HG02610 (cell line): Measurements from ENCODE around the gene ACP6.
"Not testable (repeated sequence)": the region's sequence is repeated elsewhere in the genome, so short reads cannot be mapped to it uniquely, and the experiment has no call there.

ENCODE experiments used
- ATAC-seq: cut with Tn5 transposase; IDR thresholded peaks from one replicate; pipeline ENCODE4 v1.9.1; 2021; ENCODE audit warnings: mild to moderate bottlenecking, moderate library complexity; ENCODE audit not compliant: unreplicated experiment

The ACP6 gene

GRCh38 chr1:147624011-147624410 is 46.3 kb downstream of the ACP6 start:
- no peak for ATAC-seq

- no peak for ATAC-seq
Measured at GRCh38 chr1:147622731-147623130, 47.6 kb downstream of the ACP6 start.

GRCh38 chr1:147620543-147620942 is 49.8 kb downstream of the ACP6 start:
- no peak for ATAC-seq

- ATAC-seq: no peak
Measured at GRCh38 chr1:147619741-147620140, 50.6 kb downstream of the ACP6 start.

- no peak for ATAC-seq
Measured at GRCh38 chr1:147618771-147619170, 51.6 kb downstream of the ACP6 start.

GRCh38 chr1:147618077-147618569 is 52.2 kb downstream of the ACP6 start:
- ATAC-seq: no peak

- not testable (repeated sequence) for ATAC-seq
Measured at GRCh38 chr1:147614966-147615365, 55.4 kb downstream of the ACP6 start.

GRCh38 chr1:147613506-147613905 is 56.8 kb downstream of the ACP6 start:
- ATAC-seq: no peak

- ATAC-seq: no peak
Measured at GRCh38 chr1:147612366-147612765, 58.0 kb downstream of the ACP6 start.

GRCh38 chr1:147611586-147611985 is 58.7 kb downstream of the ACP6 start:
- no peak for ATAC-seq

- ATAC-seq: peak; percentile 67
Measured at GRCh38 chr1:147611021-147611426, 59.3 kb downstream of the ACP6 start.

- no peak for ATAC-seq
Measured at GRCh38 chr1:147609358-147609757, 61.0 kb downstream of the ACP6 start.

- ATAC-seq: no peak
Measured at GRCh38 chr1:147608596-147608995, 61.7 kb downstream of the ACP6 start.

- ATAC-seq: no peak
Measured at GRCh38 chr1:147605591-147605990, 64.7 kb downstream of the ACP6 start.

- ATAC-seq: no peak
Measured at GRCh38 chr1:147603986-147604385, 66.3 kb downstream of the ACP6 start.

GRCh38 chr1:147600119-147601111 is 69.9 kb downstream of the ACP6 start:
- ATAC-seq: no peak

- peak; percentile 80 for ATAC-seq
Measured at GRCh38 chr1:147599362-147600118, 70.8 kb downstream of the ACP6 start.

- no peak for ATAC-seq
Measured at GRCh38 chr1:147598621-147599361, 71.5 kb downstream of the ACP6 start.

- no peak for ATAC-seq
Measured at GRCh38 chr1:147597010-147597409, 73.3 kb downstream of the ACP6 start.
